Hepatocyte (in vitro differentiated cells): ENCODE data around the gene TRAPPC2.

ENCODE experiments used
- CTCF ChIP-seq: fragments of 200-600 bp; sonication (generic); IDR thresholded peaks from 2 replicates; pipeline ENCODE4 v1.5.1; 2016; ENCODE audit warnings: antibody characterized with exemption, mild to moderate bottlenecking; ENCODE audit not compliant: poor library complexity
- EZH2 ChIP-seq: fragments of 200-600 bp; sonication (generic); IDR thresholded peaks from 2 replicates; pipeline ENCODE4 v1.6.1; 2016; ENCODE audit warnings: antibody characterized with exemption, mild to moderate bottlenecking, borderline replicate concordance
- EZH2phosphoT487 ChIP-seq: fragments of 200-600 bp; sonication (generic); IDR thresholded peaks from one replicate; pipeline ENCODE4 v1.6.1; 2018; ENCODE audit warnings: antibody characterized with exemption, mild to moderate bottlenecking, low read depth, moderate library complexity; ENCODE audit not compliant: unreplicated experiment, severe bottlenecking

GRCh38 chrX:13676885-13677284 is 57.5 kb downstream of the TRAPPC2 start:
- TF ChIP-seq CTCF, result no peak
- TF ChIP-seq EZH2, result no peak
- no peak for TF ChIP-seq EZH2phosphoT487
